Measurements from ENCODE around the gene TNXB. TPM values are rescaled to one million over a fixed set of nuclear protein-coding genes. Genes with fewer than 3 reads are reported as not detected.
A peak's percentile ranks its signal among the peaks of the same experiment; 100 is the strongest.
"Not testable (repeated sequence)": the region's sequence is repeated elsewhere in the genome, so short reads cannot be mapped to it uniquely, and the experiment has no call there.

Gene TNXB
- total and polyA plus RNA-seq, 2 of the 4 experiments (the other 2 are of a cell fraction), result 0.05 TPM; not detected in 1

DNA sequence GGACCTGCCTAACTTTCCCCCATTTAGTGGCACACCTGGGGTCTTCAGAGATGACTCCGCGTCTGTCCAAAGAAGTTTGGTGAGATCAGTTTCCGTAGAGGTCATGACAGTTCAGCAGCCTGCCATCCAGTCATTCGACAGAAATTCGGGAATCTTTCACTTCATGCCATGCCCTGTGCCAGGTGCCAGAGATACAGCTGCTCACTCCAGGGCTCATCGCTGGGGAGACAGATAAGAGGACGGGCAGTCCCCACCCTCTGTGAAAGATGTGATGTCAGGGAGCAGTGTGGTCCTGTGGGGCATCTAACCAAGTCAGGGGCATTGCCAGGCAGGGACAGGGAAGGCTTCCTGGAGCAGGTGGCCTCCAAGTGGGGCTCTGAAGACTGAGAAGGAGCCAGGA lies 105.8 kb downstream of the TNXB start:
- H2BK120ac ChIP-seq (ENCODE audit: low read depth, low read length); H3K23ac ChIP-seq (ENCODE audit: low read depth, low read length); H3K4me3 ChIP-seq (ENCODE audit: insufficient read depth, low read depth, low read length); H4K20me1 ChIP-seq (ENCODE audit: insufficient read depth, low read length); CTCF ChIA-PET; POLR2A ChIA-PET (ENCODE audit: unreplicated experiment); H3K56ac ChIP-seq (ENCODE audit: extremely low read depth, insufficient read depth, low read length); H2BK5ac ChIP-seq (ENCODE audit: low read depth, low read length, poor library complexity, severe bottlenecking); H2BK15ac ChIP-seq (ENCODE audit: low read depth, low read length); H3K4ac ChIP-seq (ENCODE audit: low read depth, low read length); H3K18ac ChIP-seq (ENCODE audit: low read depth, low read length); H2AK5ac ChIP-seq (ENCODE audit: low read depth, low read length); H3K27me3 ChIP-seq (ENCODE audit: control insufficient read depth, insufficient read depth, low read length); dilution Hi-C loops (cut with HindIII; ENCODE audit: low sequenced_read_pairs, unreplicated experiment); H3K9me1 ChIP-seq (ENCODE audit: insufficient read depth, low read length); H3K4me1 ChIP-seq (ENCODE audit: control insufficient read depth, insufficient read depth, low read length); H3K27ac ChIP-seq (ENCODE audit: insufficient read depth, low read length); H2BK20ac ChIP-seq (ENCODE audit: low read depth, low read length); H3K9ac ChIP-seq (ENCODE audit: low read depth, low read length); H3K4me2 ChIP-seq (ENCODE audit: low read depth, low read length); BruUV-seq (replicated peaks); H4K91ac ChIP-seq (ENCODE audit: insufficient read depth, low read depth, low read length); H4K8ac ChIP-seq (ENCODE audit: low read depth in 2 of 2, low read length in 2 of 2); H3K36me3 ChIP-seq (ENCODE audit: control insufficient read depth, insufficient read depth, low read length); intact Hi-C loops (cut with micrococcal nuclease); H3K14ac ChIP-seq (replicated peaks; ENCODE audit: low read depth, low read length); H3K79me1 ChIP-seq (ENCODE audit: low read depth in 1 of 2, low read length in 2 of 2); DNase-seq; H2AK9ac ChIP-seq (replicated peaks; ENCODE audit: low read depth, low read length, poor library complexity); H2AFZ ChIP-seq (replicated peaks; ENCODE audit: low read length, poor library complexity); H4K5ac ChIP-seq (ENCODE audit: low read depth, low read length); H3K9me3 ChIP-seq (ENCODE audit: control insufficient read depth, insufficient read depth, low read length); in situ Hi-C loops (cut with MboI; ENCODE audit: low sequenced_read_pairs): not testable (repeated sequence)
- no CpG with 5 or more reads among the region's 7 CpGs for WGBS, 2 experiments (ENCODE audit: extremely low coverage in 2 of 2, insufficient read length in 1 of 2)
- peak; percentile 6; the same call in 1 of the 2 replicates for ATAC-seq (ENCODE audit: low read depth)

DNA sequence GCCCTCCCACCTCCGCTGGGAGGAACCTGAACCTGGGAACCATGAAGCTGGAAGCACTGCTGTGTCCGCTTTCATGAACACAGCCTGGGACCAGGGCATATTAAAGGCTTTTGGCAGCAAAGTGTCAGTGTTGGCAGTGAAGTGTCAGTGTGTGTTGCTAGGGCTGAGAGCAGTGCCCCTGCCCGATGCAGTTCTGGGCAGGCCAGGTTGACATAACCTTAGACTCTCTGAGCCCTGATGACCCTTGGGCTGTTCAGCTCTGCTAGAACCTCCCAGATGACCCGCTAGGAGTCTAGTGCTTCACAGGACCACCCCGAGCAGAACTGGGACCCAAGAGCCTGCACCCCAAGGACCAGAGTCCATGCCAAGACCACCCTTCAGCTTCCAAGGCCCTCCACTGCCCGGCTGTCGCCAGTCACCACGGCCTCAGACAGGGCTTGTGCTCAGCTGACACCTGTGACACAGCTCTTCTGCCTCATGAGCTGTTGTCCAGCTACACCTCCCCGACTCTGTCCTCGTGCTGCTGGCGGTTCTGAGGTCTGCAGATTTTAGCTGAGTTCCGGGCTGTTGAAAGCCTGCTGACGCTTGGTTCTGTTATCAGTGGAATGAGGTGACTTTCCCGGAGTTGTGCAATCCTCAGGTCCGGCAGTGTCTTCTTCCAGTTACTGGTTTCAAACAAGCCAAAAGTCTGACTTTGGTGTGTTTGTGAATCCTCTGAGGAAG lies 106.4 kb downstream of the TNXB start:
- H2AK5ac ChIP-seq (ENCODE audit: low read depth, low read length); POLR2A ChIA-PET (ENCODE audit: unreplicated experiment); intact Hi-C loops (cut with micrococcal nuclease); H2AFZ ChIP-seq (replicated peaks; ENCODE audit: low read length, poor library complexity); H2BK15ac ChIP-seq (ENCODE audit: low read depth, low read length); H3K27me3 ChIP-seq (ENCODE audit: control insufficient read depth, insufficient read depth, low read length); H3K4me2 ChIP-seq (ENCODE audit: low read depth, low read length); H3K4me1 ChIP-seq (ENCODE audit: control insufficient read depth, insufficient read depth, low read length); DNase-seq; H3K14ac ChIP-seq (replicated peaks; ENCODE audit: low read depth, low read length); H3K27ac ChIP-seq (ENCODE audit: insufficient read depth, low read length); in situ Hi-C loops (cut with MboI; ENCODE audit: low sequenced_read_pairs); H2BK5ac ChIP-seq (ENCODE audit: low read depth, low read length, poor library complexity, severe bottlenecking); H3K79me1 ChIP-seq (ENCODE audit: low read depth in 1 of 2, low read length in 2 of 2); BruUV-seq (replicated peaks); H3K56ac ChIP-seq (ENCODE audit: extremely low read depth, insufficient read depth, low read length); H4K20me1 ChIP-seq (ENCODE audit: insufficient read depth, low read length); CTCF ChIA-PET; H2BK20ac ChIP-seq (ENCODE audit: low read depth, low read length); H3K9ac ChIP-seq (ENCODE audit: low read depth, low read length); H4K5ac ChIP-seq (ENCODE audit: low read depth, low read length); H3K18ac ChIP-seq (ENCODE audit: low read depth, low read length); H4K8ac ChIP-seq (ENCODE audit: low read depth in 2 of 2, low read length in 2 of 2); H3K4me3 ChIP-seq (ENCODE audit: insufficient read depth, low read depth, low read length); H4K91ac ChIP-seq (ENCODE audit: insufficient read depth, low read depth, low read length); H3K9me1 ChIP-seq (ENCODE audit: insufficient read depth, low read length); H3K23ac ChIP-seq (ENCODE audit: low read depth, low read length); H2AK9ac ChIP-seq (replicated peaks; ENCODE audit: low read depth, low read length, poor library complexity); H3K9me3 ChIP-seq (ENCODE audit: control insufficient read depth, insufficient read depth, low read length); dilution Hi-C loops (cut with HindIII; ENCODE audit: low sequenced_read_pairs, unreplicated experiment); H3K4ac ChIP-seq (ENCODE audit: low read depth, low read length); H3K36me3 ChIP-seq (ENCODE audit: control insufficient read depth, insufficient read depth, low read length); H2BK120ac ChIP-seq (ENCODE audit: low read depth, low read length): not testable (repeated sequence)
- ATAC-seq (ENCODE audit: low read depth), result peak; percentile 81
- WGBS, 2 experiments (ENCODE audit: extremely low coverage in 2 of 2, insufficient read length in 1 of 2), result no CpG with 5 or more reads among the region's 15 CpGs
